SK-N-SH treated with all-trans-retinoic acid at 6 μM for 48 hours (cell line): ENCODE data around the gene RNF103.
"Not testable (repeated sequence)": the region's sequence is repeated elsewhere in the genome, so short reads cannot be mapped to it uniquely, and the experiment has no call there.

ENCODE experiments used
- ATAC-seq: fragments of 200-7000 bp; cut with Tn5 transposase; 3 replicates; pipeline ENCODE4 v1.9.1; 2020; ENCODE audit warnings: mild to moderate bottlenecking, moderate library complexity
- ARNTL ChIP-seq: fragments of 450-650 bp; formaldehyde crosslinking; IDR thresholded peaks from 2 replicates; pipeline ENCODE4 v1.5.0; 2020; ENCODE audit warnings: low read depth, mild to moderate bottlenecking, moderate library complexity, borderline replicate concordance
- BACH2 ChIP-seq: fragments of 250-450 bp; sonication (Bioruptor Pico); IDR thresholded peaks from 2 replicates; pipeline ENCODE4 v1.9.0; 2021; ENCODE audit warnings: mild to moderate bottlenecking, borderline replicate concordance
- CREB5 ChIP-seq: fragments of 250-450 bp; sonication (Bioruptor Pico); IDR thresholded peaks from 2 replicates; pipeline ENCODE4 v1.5.1; 2020; ENCODE audit warnings: low read depth, mild to moderate bottlenecking, moderate library complexity
- CSDC2 ChIP-seq: fragments of 250-450 bp; sonication (Bioruptor Pico); IDR thresholded peaks from 2 replicates; pipeline ENCODE4 v1.5.0; 2020; ENCODE audit warnings: mild to moderate bottlenecking, moderate library complexity
- ESRRG ChIP-seq: fragments of 250-450 bp; sonication (Bioruptor Pico); IDR thresholded peaks from 2 replicates; pipeline ENCODE4 v1.6.1; 2021; ENCODE audit warnings: mild to moderate bottlenecking
- ISL1 ChIP-seq: fragments of 250-450 bp; sonication (Bioruptor Pico); IDR thresholded peaks from 2 replicates; pipeline ENCODE4 v2.1.2; 2022; ENCODE audit warnings: mild to moderate bottlenecking, moderate library complexity
- OSR1 ChIP-seq: fragments of 250-450 bp; sonication (Bioruptor Pico); IDR thresholded peaks from 2 replicates; pipeline ENCODE4 v1.8.0; 2022; ENCODE audit warnings: moderate library complexity, mild to moderate bottlenecking, inconsistent platforms
- PATZ1 ChIP-seq: fragments of 250-450 bp; sonication (Bioruptor Pico); IDR thresholded peaks from 2 replicates; pipeline ENCODE4 v1.8.0; 2020; ENCODE audit warnings: mild to moderate bottlenecking, moderate library complexity, borderline replicate concordance
- POU6F1 ChIP-seq: fragments of 250-450 bp; sonication (Bioruptor Pico); IDR thresholded peaks from 2 replicates; pipeline ENCODE4 v1.8.0; 2021; ENCODE audit warnings: low read depth, mild to moderate bottlenecking, moderate library complexity, borderline replicate concordance
- PPARA ChIP-seq: fragments of 250-450 bp; sonication (Bioruptor Pico); IDR thresholded peaks from 2 replicates; pipeline ENCODE4 v1.5.0; 2020; ENCODE audit warnings: mild to moderate bottlenecking, borderline replicate concordance
- RARB ChIP-seq: fragments of 250-450 bp; sonication (Bioruptor Pico); IDR thresholded peaks from 2 replicates; pipeline ENCODE4 v1.8.0; 2021; ENCODE audit warnings: mild to moderate bottlenecking, moderate library complexity
- SNAI2 ChIP-seq: fragments of 250-450 bp; sonication (Bioruptor Pico); IDR thresholded peaks from 2 replicates; pipeline ENCODE4 v1.5.0; 2020; ENCODE audit warnings: mild to moderate bottlenecking, moderate library complexity
- TCF4 ChIP-seq: fragments of 250-450 bp; sonication (Bioruptor Pico); IDR thresholded peaks from 2 replicates; pipeline ENCODE4 v1.8.0; 2021; ENCODE audit warnings: mild to moderate bottlenecking, moderate library complexity, borderline replicate concordance
- TSHZ2 ChIP-seq: fragments of 250-450 bp; sonication (Bioruptor Pico); IDR thresholded peaks from 2 replicates; pipeline ENCODE4 v1.5.0; 2020; ENCODE audit warnings: mild to moderate bottlenecking, moderate library complexity
- ZC3H10 ChIP-seq: fragments of 250-450 bp; sonication (Bioruptor Pico); IDR thresholded peaks from 2 replicates; pipeline ENCODE4 v1.5.1; 2021; ENCODE audit warnings: mild to moderate bottlenecking, moderate library complexity
- ZFP3 ChIP-seq: fragments of 250-450 bp; sonication (Bioruptor Pico); IDR thresholded peaks from 2 replicates; pipeline ENCODE4 v1.5.0; 2020; ENCODE audit warnings: mild to moderate bottlenecking, moderate library complexity
- ZFP30 ChIP-seq: fragments of 450-650 bp; formaldehyde crosslinking; IDR thresholded peaks from 2 replicates; pipeline ENCODE4 v1.5.0; 2022; ENCODE audit warnings: mild to moderate bottlenecking, moderate library complexity
- ZNF565 ChIP-seq: fragments of 450-650 bp; formaldehyde crosslinking; conservative IDR thresholded peaks from 2 replicates; pipeline ENCODE4 v1.5.0; 2020; ENCODE audit warnings: low read depth, mild to moderate bottlenecking, moderate library complexity
- ZNF70 ChIP-seq: fragments of 450-650 bp; formaldehyde crosslinking; IDR thresholded peaks from 2 replicates; pipeline ENCODE4 v1.5.0; 2020; ENCODE audit warnings: mild to moderate bottlenecking, moderate library complexity
- ZNF8 ChIP-seq: fragments of 450-650 bp; formaldehyde crosslinking; IDR thresholded peaks from 2 replicates; pipeline ENCODE4 v1.5.0; 2020; ENCODE audit warnings: mild to moderate bottlenecking, moderate library complexity

RNF103 gene

GRCh38 chr2:86592547-86593230, 31.0 kb downstream of the RNF103 start:
- ATAC-seq: no peak
- no peak for TF ChIP-seq SNAI2 (CRISPR knock-in tag)
- peak; percentile 50; the same call in 1 of the 2 replicates for TF ChIP-seq ISL1 (CRISPR knock-in tag)

GRCh38 chr2:86589701-86590100, 34.0 kb downstream of the RNF103 start:
- TF ChIP-seq ZNF8 (CRISPR knock-in tag): peak; percentile 79
- not testable (repeated sequence) for ATAC-seq

GRCh38 chr2:86584151-86584913, 39.3 kb downstream of the RNF103 start:
- ATAC-seq: no peak
- TF ChIP-seq ZFP3 (CRISPR knock-in tag) (no peak), POU6F1 (CRISPR knock-in tag) (no peak), CREB5 (CRISPR knock-in tag) (no peak), ZFP30 (CRISPR knock-in tag) (no peak), RARB (CRISPR knock-in tag) (no peak)

GRCh38 chr2:86580560-86580959, 43.1 kb downstream of the RNF103 start:
- no peak for TF ChIP-seq ZNF70
- TF ChIP-seq POU6F1 (CRISPR knock-in tag): no peak
- TF ChIP-seq ZNF565 (CRISPR knock-in tag): no peak
- TF ChIP-seq RARB (CRISPR knock-in tag): no peak
- no peak for TF ChIP-seq ZNF8 (CRISPR knock-in tag)
- no peak for TF ChIP-seq TCF4 (CRISPR knock-in tag)
- TF ChIP-seq SNAI2 (CRISPR knock-in tag): no peak
- TF ChIP-seq ESRRG (CRISPR knock-in tag): no peak
- TF ChIP-seq CSDC2 (CRISPR knock-in tag): no peak
- TF ChIP-seq ARNTL (CRISPR knock-in tag): no peak
- no peak for TF ChIP-seq TSHZ2 (CRISPR knock-in tag)
- TF ChIP-seq CREB5 (CRISPR knock-in tag): no peak
- TF ChIP-seq PPARA (CRISPR knock-in tag): no peak
- no peak for TF ChIP-seq ISL1 (CRISPR knock-in tag)
- TF ChIP-seq ZFP3 (CRISPR knock-in tag): no peak
- no peak for TF ChIP-seq OSR1
- TF ChIP-seq BACH2 (CRISPR knock-in tag): no peak
- TF ChIP-seq ZFP30 (CRISPR knock-in tag): no peak
- TF ChIP-seq PATZ1: no peak
- no peak for TF ChIP-seq ZC3H10
- ATAC-seq: no peak
